Fibroblast of pulmonary artery (primary cell): ENCODE data around the gene IFI30.

Experiments
- DNase-seq: peaks from one replicate; pipeline ENCODE4 v3.0.0-alpha.2; 2010; ENCODE audit warnings: low read depth
- H3K4me3 ChIP-seq: replicated peaks from 2 replicates; pipeline ENCODE4 v1.5.1; 2011; ENCODE audit warnings: low read depth, mild to moderate bottlenecking, control low read depth, low read length, moderate library complexity
- TF ChIP-seq, protein P1 (sequence below): IDR thresholded peaks from 2 replicates; pipeline ENCODE4 v1.5.1; 2011; ENCODE audit warnings: mild to moderate bottlenecking, control low read depth, low read length, inconsistent platforms; ENCODE audit errors: missing control alignments

IFI30 gene

GRCh38 chr19:18173572-18174288 lies at the start of gene IFI30:
TSS of gene IFI30 (plus strand) at chr19:18173813. CDS start at chr19:18173842, 29 bp downstream.
- peak; percentile 39 for DNase-seq
- TF ChIP-seq, protein P1, sequence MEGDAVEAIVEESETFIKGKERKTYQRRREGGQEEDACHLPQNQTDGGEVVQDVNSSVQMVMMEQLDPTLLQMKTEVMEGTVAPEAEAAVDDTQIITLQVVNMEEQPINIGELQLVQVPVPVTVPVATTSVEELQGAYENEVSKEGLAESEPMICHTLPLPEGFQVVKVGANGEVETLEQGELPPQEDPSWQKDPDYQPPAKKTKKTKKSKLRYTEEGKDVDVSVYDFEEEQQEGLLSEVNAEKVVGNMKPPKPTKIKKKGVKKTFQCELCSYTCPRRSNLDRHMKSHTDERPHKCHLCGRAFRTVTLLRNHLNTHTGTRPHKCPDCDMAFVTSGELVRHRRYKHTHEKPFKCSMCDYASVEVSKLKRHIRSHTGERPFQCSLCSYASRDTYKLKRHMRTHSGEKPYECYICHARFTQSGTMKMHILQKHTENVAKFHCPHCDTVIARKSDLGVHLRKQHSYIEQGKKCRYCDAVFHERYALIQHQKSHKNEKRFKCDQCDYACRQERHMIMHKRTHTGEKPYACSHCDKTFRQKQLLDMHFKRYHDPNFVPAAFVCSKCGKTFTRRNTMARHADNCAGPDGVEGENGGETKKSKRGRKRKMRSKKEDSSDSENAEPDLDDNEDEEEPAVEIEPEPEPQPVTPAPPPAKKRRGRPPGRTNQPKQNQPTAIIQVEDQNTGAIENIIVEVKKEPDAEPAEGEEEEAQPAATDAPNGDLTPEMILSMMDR: no peak

GRCh38 chr19:18123819-18124218 lies 49.8 kb upstream of the IFI30 start:
- no peak overlapping the region for H3K4me3 ChIP-seq
- DNase-seq: no peak
- TF ChIP-seq, protein P1: no peak

More at GRCh38 chr19:18173572-18174288, at the start of gene IFI30:
- H3K4me3 ChIP-seq: peak within 1 kb of the TSS; percentile 69

DNA sequence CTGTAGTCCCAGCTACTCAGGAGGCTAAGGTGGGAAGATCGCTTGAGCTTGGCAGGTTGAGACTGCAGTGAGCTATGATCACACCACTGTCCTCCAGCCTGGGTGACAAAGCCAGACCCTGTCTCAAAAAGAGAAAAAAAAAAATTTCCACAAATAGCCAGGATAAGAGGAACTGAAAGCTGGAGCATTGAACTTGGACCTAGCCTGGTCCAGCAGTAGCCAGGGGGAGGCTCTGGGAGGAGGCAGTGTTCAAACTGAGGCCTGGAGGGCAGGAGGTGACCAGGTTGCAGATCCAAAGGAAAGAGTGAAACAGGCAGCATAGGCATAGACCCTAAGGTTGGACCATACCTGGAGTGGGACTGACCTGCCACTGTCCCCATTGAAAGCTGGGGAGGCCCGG lies 47.5 kb upstream of the IFI30 start:
- DNase-seq: no peak
- TF ChIP-seq, protein P1: no peak
- no peak overlapping the region for H3K4me3 ChIP-seq

DNA sequence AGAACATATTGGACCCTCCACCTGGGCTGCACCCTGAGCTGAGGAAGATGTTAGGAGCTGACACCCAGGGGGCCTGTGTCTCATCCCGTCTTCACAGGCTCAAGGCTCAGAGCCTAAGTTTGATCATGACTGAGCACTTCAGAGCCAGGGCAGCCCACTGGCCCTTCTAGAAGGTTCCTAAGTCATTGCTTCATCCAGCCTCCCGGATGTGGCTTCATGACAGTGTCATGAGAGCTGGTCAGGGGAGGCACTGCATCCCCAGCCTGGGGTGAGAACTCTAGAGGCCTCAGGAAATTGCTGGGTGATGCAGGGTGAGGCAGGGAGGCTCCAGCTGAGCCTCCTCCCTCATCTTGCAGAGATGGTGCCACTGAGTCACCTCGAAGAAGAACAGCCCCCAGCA lies 45.6 kb upstream of the IFI30 start:
- DNase-seq: no peak
- H3K4me3 ChIP-seq: no peak overlapping the region
- TF ChIP-seq, protein P1: no peak

DNA sequence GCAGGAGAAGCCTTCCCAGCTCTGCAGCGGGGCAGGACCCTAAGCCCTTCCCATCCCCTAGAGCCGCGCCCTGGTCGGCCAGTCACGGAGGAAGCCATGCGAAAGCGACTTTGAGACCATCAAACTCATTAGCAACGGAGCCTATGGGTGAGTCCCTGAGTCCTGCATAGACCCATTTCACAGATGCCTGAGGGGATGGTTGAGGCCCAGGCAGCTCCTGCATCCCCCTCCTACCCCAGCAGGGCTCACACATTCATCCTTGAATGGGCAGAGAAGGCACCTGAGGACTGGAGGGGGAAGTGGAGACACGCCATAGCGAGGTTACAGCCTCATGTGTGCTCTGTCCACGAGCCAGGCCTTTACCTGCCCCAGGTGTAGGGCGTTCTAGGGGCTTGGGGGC lies 44.8 kb upstream of the IFI30 start:
- DNase-seq: no peak
- H3K4me3 ChIP-seq: no peak overlapping the region
- TF ChIP-seq, protein P1: no peak

GRCh38 chr19:18130523-18131242 lies 42.9 kb upstream of the IFI30 start:
- TF ChIP-seq, protein P1: no peak
- DNase-seq: no peak
- H3K4me3 ChIP-seq: no peak overlapping the region
